ENCODE results near the gene HAPLN1. TPM values are rescaled to one million over a fixed set of nuclear protein-coding genes. Genes with fewer than 3 reads are reported as not detected.

Gene HAPLN1
- total RNA-seq, 3 donors from 2014 or later (not counting 1 experiment from before 2014, with no cell fraction given) = not detected

DNA sequence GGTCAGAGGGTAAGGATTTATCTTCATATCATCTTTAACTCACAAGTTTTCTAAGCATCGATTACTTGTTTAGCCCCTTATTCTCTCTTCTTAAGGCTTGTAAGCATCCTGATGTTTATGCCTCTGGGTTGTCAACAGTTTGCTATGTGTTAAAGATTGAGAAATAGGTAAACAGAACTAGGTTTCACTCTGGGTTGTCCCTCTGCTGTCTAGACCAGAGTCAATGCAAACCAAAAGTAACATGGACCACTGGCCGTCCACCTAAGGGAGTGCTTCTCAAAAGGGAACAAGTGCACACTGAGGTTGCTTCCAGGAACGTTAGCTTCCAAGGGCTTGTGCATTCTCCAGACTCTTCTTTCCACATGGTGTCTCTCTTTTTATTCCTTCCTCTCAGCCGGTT is 39.9 kb upstream of the HAPLN1 start:
- Mint-ChIP-seq H3K36me3 (no peaks in the 10 kb centered on the region), H3K9me3 (peaks cover 6 to 10% of the 10 kb centered on the region in 2 donors), H3K27ac (no peak overlapping the region), H3K4me1 (no peaks in the 10 kb centered on the region), H3K27me3 (ENCODE audit: low read depth in 2 of 2) (no peaks in the 10 kb centered on the region), H3K4me3 (no peak overlapping the region)
- no peak for ATAC-seq
- intact Hi-C loops (cut with micrococcal nuclease) = no loop called here
- WGBS (ENCODE audit: insufficient coverage) = 81% methylated on average over 3 of the region's 4 CpGs
- no peak overlapping the region for H3K4me3 ChIP-seq (ENCODE audit: low read length)
- no peak overlapping the region for H3K27ac ChIP-seq (ENCODE audit: low read length)
- H3K9me3 ChIP-seq (ENCODE audit: control insufficient read depth, insufficient read depth, low read length) = no peaks in the 10 kb centered on the region
- H3K4me1 ChIP-seq (ENCODE audit: control insufficient read depth, insufficient read depth, low read length) = no peaks in the 10 kb centered on the region
- DNase-seq = no peak
- H3K36me3 ChIP-seq (ENCODE audit: control insufficient read depth, insufficient read depth, low read length) = no peaks in the 10 kb centered on the region
- no peaks in the 10 kb centered on the region for H3K27me3 ChIP-seq (ENCODE audit: control insufficient read depth, insufficient read depth, low read length)
- TF ChIP-seq, protein P1, sequence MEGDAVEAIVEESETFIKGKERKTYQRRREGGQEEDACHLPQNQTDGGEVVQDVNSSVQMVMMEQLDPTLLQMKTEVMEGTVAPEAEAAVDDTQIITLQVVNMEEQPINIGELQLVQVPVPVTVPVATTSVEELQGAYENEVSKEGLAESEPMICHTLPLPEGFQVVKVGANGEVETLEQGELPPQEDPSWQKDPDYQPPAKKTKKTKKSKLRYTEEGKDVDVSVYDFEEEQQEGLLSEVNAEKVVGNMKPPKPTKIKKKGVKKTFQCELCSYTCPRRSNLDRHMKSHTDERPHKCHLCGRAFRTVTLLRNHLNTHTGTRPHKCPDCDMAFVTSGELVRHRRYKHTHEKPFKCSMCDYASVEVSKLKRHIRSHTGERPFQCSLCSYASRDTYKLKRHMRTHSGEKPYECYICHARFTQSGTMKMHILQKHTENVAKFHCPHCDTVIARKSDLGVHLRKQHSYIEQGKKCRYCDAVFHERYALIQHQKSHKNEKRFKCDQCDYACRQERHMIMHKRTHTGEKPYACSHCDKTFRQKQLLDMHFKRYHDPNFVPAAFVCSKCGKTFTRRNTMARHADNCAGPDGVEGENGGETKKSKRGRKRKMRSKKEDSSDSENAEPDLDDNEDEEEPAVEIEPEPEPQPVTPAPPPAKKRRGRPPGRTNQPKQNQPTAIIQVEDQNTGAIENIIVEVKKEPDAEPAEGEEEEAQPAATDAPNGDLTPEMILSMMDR (IDR thresholded peaks at IDR 0.05) = no peak

DNA sequence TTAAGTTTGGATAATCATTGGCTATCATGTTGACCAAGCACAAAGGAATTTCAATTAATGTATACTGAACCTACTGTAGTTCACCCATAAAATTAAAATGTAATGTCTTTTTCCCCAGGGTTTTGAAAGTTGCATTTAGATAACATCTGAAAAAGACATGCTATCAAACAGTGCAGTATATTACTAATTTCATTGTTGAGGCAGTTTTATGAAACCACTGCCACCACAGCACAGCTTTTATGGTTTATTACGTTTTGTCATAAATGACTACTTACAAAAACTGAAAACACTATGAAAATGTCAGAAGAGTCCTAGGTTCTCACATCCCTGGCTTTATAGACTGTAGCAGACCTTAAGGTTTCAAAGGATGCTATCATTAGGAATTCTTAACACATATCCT is 32.0 kb upstream of the HAPLN1 start:
- Mint-ChIP-seq H3K4me1 (no peaks in the 10 kb centered on the region), H3K27ac (no peak overlapping the region)
- intact Hi-C loops (cut with micrococcal nuclease) = loop anchor here (1.0 kb wide), 1 partner anchor 9 kb away; no protein-coding TSS in a partner anchor

DNA sequence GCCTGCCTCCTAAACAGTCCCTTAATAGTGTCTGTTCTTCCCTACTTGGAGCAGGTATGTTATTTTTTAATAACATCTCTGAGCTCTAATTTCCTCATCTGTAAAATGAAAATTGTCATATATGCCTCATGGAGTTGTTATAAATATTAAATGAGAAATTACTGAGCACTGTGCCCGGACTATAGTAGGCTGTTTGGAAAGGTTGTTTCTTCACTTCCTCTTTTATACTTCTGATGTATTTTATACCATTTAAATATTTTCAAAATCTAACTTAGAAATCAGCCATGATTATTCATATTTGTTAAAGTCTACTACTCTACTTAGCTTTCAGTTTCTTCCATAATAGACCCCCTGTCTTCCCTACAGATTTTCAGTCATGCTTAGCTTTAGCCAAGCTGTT is 30.5 kb upstream of the HAPLN1 start:
- Mint-ChIP-seq H3K36me3 (no peaks in the 10 kb centered on the region), H3K27ac (no peak overlapping the region), H3K9me3 (peaks cover 14 to 22% of the 10 kb centered on the region in 2 donors), H3K4me1 (no peaks in the 10 kb centered on the region), H3K27me3 (ENCODE audit: low read depth in 2 of 2) (no peaks in the 10 kb centered on the region), H3K4me3 (no peak overlapping the region)
- no peak for ATAC-seq
- H3K27ac ChIP-seq (ENCODE audit: low read length) = no peak overlapping the region
- no peak for DNase-seq
- H3K36me3 ChIP-seq (ENCODE audit: control insufficient read depth, insufficient read depth, low read length) = no peaks in the 10 kb centered on the region
- H3K4me1 ChIP-seq (ENCODE audit: control insufficient read depth, insufficient read depth, low read length) = no peaks in the 10 kb centered on the region
- no CpG with 5 or more reads among the region's 1 CpG for WGBS (ENCODE audit: insufficient coverage)
- TF ChIP-seq, protein P1 (IDR thresholded peaks at IDR 0.05) = no peak
- no peak overlapping the region for H3K4me3 ChIP-seq (ENCODE audit: low read length)
- peaks cover 5% of the 10 kb centered on the region for H3K9me3 ChIP-seq (ENCODE audit: control insufficient read depth, insufficient read depth, low read length)
- intact Hi-C loops (cut with micrococcal nuclease) = no loop called here
- H3K27me3 ChIP-seq (ENCODE audit: control insufficient read depth, insufficient read depth, low read length) = no peaks in the 10 kb centered on the region

More for the DNA sequence above, 32.0 kb upstream of the HAPLN1 start:
- WGBS (ENCODE audit: insufficient coverage) = 75% methylated on average over 1 of the region's 1 CpG
- Mint-ChIP-seq H3K4me3 (no peak overlapping the region), H3K27me3 (ENCODE audit: low read depth in 2 of 2) (no peaks in the 10 kb centered on the region), H3K36me3 (no peaks in the 10 kb centered on the region), H3K9me3 (peaks cover 22 to 23% of the 10 kb centered on the region in 2 donors)
- Histone ChIP-seq H3K9me3 (ENCODE audit: control insufficient read depth, insufficient read depth, low read length) (no peaks in the 10 kb centered on the region), H3K4me3 (ENCODE audit: low read length) (no peak overlapping the region), H3K36me3 (ENCODE audit: control insufficient read depth, insufficient read depth, low read length) (no peaks in the 10 kb centered on the region), H3K4me1 (ENCODE audit: control insufficient read depth, insufficient read depth, low read length) (no peaks in the 10 kb centered on the region), H3K27me3 (ENCODE audit: control insufficient read depth, insufficient read depth, low read length) (no peaks in the 10 kb centered on the region), H3K27ac (ENCODE audit: low read length) (no peak overlapping the region)
- ATAC-seq = no peak
- TF ChIP-seq, protein P1 (IDR thresholded peaks at IDR 0.05) = no peak
- DNase-seq = no peak

DNA sequence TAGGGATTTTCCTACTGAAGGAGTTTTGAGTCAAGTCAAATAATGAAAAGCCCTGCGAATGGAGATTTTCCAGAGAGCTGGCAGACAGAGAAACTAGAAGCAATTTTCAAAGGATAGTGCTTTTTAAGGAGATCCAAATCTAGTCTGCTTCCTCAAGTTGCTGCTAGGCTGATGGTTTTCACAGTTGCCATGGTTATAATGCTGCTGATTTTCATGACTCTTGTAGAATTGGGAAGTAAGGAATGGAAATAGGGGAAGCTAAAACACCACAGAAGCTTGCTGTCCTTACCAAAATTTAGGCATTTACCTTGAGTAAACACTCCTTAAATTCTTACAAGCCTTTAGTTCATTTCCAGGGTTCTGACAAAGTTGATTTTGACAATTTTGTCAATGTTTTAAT is 30.1 kb upstream of the HAPLN1 start:
- intact Hi-C loops (cut with micrococcal nuclease) = no loop called here
- Mint-ChIP-seq H3K36me3 (no peaks in the 10 kb centered on the region), H3K27ac (no peak overlapping the region), H3K9me3 (peaks cover 13 to 20% of the 10 kb centered on the region in 2 donors), H3K4me3 (no peak overlapping the region), H3K4me1 (no peaks in the 10 kb centered on the region), H3K27me3 (ENCODE audit: low read depth in 2 of 2) (no peaks in the 10 kb centered on the region)
- ATAC-seq (no peak), DNase-seq (no peak)
- TF ChIP-seq, protein P1 (IDR thresholded peaks at IDR 0.05) = no peak
- no peaks in the 10 kb centered on the region for H3K36me3 ChIP-seq (ENCODE audit: control insufficient read depth, insufficient read depth, low read length)
- H3K4me3 ChIP-seq (ENCODE audit: low read length) = no peak overlapping the region
- no peaks in the 10 kb centered on the region for H3K4me1 ChIP-seq (ENCODE audit: control insufficient read depth, insufficient read depth, low read length)
- 92% methylated on average over 1 of the region's 1 CpG for WGBS (ENCODE audit: insufficient coverage)
- no peaks in the 10 kb centered on the region for H3K27me3 ChIP-seq (ENCODE audit: control insufficient read depth, insufficient read depth, low read length)
- no peak overlapping the region for H3K27ac ChIP-seq (ENCODE audit: low read length)
- peaks cover 5% of the 10 kb centered on the region for H3K9me3 ChIP-seq (ENCODE audit: control insufficient read depth, insufficient read depth, low read length)
